Fibroblast of skin of abdomen (primary cell): Measurements from ENCODE around the gene JPT2. TPM values are rescaled to one million over a fixed set of nuclear protein-coding genes. Genes with fewer than 3 reads are reported as not detected.

ENCODE experiments used
- DNase-seq: peaks from one replicate; pipeline ENCODE4 v3.0.0-alpha.2; 2013
- polyA plus RNA-seq, 2 experiments: library from polyadenylated mRNA; unstranded; fragments of 120-200 nt; gene quantifications; one replicate each; pipeline ENCODE4 v1.2.1, GENCODE V29; 2013; ENCODE audit not compliant: insufficient read length in 2 of 2

JPT2 gene
- polyA plus RNA-seq (2013, experiment 1 of 2; ENCODE audit: insufficient read length), result 57.7 TPM
- polyA plus RNA-seq (2013, experiment 2 of 2; ENCODE audit: insufficient read length), result 64.9 TPM

- DNase-seq, result peak; percentile 96
Measured at GRCh38 chr16:1677942-1678499, at the start of gene JPT2. Gene JPT2, plus strand, starts transcription at chr16:1678279. Its CDS starts 34 bp downstream, at chr16:1678313.

DNA sequence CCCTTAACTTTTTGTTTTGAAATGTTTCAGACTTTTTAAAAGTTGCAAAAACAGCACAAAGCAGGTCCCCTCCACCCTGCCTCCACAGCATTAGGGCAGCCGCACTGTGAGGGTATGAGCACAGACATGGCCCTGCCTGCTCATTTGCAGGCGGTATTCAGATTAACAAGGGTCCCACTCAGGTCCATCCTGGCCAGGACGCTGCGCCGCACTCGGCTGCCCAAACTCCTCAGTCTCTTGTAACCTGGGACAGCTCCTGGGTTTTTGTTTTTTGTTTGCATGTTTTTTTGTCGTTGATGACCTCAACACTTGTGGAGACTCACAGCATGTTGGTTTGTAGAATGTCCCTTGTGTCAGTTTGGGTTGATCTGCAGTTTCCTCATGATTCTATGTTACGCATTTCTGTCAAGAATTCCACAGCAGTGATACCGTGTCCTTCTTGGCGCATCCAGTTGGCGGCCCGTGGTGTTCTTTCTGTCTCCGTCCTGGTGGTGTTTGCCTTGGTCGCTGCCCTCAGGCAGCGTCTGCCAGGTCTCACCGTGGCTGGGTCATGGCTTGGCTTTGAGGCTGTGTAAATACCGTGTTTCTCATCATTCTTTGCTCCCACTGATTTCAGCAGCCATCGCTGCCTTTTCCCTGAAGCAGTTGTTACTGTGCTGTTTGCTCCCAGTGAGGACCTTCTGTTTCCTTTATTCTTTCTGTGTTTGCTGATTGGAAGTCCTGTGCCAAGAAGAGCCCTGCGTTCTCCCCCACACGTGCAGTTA, 47.4 kb upstream of the JPT2 start:
- no peak for DNase-seq

DNA sequence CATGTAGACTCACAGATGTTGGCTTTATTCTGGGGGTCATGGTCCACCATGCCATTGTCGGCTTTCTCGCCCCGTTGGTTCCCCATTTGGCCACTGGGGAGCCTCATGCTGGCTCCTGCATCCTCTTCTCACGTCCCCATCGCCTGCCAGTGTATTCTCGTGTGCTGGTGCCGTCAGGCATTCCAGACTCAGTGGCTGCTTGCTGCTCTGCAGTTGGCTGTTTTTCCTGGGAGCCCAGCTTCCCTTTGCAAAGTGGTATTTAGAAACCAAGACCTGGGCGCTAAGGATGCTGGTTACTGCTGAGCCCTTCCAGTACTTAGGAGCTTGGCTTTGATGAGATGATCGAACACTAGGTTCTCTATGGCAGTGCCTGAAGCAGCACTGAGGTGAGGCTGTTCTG, 46.8 kb upstream of the JPT2 start:
- no peak for DNase-seq

- no peak for DNase-seq
Measured at GRCh38 chr16:1631931-1632637, 46.0 kb upstream of the JPT2 start.

- no peak for DNase-seq
Measured at GRCh38 chr16:1632638-1632970, 45.5 kb upstream of the JPT2 start.

GRCh38 chr16:1633310-1633709, 44.8 kb upstream of the JPT2 start:
- DNase-seq, result no peak

DNA sequence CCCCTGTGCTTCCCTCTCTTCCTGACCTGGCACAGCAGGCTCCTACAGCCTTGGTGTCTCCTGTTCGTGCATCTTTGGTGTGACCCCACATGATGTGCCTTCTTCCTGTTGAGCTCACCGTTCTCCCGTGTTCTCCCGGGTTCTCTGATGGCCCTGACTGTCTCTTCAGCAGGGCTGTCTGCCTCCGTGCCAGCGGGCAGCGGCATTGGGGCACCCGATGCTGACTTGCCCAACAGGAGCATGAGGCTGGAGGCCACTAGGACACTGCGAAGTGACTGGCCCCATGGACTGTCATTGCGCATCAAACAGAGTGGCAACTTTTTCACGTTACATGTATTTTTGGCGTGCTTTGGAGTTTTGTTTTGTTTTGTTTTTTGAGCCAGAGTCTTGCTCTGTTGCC, 43.5 kb upstream of the JPT2 start:
- no peak for DNase-seq

DNA sequence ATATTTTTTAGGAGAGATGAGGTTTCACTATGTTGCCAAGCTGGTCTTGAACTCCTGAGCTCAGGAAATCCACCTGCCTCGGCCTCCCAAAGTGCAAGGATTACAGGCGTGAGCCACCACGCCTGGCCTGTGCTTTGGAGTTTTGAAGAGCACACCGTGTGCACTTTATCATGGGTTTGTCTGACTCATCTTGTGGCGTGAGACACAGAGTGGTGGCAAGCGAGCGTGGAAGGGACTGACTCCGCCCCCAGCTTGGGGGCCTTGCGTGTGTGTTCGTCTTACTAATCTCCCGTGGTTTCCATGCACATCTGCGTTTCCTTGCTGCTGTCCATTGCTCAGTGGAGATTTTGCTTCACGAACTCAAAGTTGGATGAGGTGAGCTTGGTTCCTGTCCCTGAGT, 43.0 kb upstream of the JPT2 start:
- DNase-seq, result no peak

DNA sequence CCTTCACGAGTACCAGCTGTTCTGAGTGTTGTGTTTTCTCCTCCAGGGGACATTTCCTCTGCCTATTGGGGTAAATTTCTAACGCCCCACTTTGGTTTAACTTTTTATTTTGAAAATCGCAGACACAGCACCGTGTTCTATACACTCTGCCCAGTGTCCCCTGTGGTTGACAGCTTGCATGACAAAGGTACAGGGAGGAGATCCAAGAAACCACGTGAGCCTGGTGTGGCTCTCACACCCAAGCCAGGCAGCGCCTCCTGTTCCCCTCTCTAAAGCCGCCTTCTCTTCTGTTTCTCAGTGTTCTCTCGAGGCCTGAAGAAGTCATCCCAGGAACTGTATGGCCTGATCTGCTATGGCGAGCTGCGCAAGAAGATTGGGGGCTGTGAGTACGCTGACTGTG, 40.6 kb upstream of the JPT2 start:
- no peak for DNase-seq

GRCh38 chr16:1638757-1639156, 39.3 kb upstream of the JPT2 start:
- no peak for DNase-seq

DNA sequence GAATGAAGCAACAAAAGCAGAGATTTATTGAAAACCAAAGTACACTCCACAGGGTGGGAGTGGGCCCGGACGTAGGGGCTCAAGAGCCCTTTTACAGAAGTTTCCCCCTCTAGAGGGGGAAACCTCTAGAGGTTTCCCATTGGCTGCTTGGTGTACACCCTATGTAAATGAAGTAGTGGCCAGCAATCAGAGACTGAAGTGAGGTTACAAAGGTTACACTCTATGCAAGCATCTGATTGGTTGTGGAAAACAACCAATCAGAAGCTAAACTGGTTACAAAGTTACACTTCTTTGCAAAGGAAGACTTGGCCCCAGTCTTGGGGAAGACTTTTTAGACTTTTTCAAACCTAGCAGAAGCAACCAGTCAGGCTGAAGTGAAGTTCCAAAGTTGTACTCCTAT, 38.8 kb upstream of the JPT2 start:
- no peak for DNase-seq

- no peak for DNase-seq
Measured at GRCh38 chr16:1639860-1640259, 38.2 kb upstream of the JPT2 start.

DNA sequence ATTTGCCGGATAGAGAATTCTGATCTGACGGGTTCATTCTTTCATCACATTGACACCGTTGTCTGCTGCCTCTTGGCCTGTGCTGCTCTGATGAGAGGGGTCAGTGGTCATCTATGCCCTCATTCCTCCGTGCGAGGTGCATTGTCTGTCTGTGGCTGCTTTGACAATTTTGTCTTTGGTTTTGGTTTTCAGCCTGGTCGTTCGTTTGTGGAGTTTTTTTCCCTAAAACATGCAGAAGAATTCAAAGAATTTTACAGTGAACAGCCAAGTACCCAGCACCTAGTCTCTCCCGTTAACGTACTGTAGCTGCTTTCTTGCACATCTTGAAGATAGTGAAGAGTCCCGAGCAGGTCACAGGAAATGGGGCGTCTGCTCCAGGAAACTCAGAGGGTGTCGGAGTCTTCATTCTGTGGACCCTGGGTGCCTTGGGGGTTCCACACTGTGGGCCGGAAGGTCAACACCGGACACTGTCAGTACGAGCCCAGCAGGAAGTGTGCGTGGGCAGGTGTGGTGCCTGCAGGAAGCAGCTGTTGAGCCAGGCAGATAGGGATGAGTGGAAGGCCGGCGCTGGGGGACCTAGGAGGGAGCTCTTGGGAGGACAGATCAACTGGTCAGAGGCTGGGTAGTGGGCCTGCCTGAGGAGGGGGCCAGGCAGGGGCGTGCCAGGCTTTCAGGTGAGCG, 37.7 kb upstream of the JPT2 start:
- no peak for DNase-seq

DNA sequence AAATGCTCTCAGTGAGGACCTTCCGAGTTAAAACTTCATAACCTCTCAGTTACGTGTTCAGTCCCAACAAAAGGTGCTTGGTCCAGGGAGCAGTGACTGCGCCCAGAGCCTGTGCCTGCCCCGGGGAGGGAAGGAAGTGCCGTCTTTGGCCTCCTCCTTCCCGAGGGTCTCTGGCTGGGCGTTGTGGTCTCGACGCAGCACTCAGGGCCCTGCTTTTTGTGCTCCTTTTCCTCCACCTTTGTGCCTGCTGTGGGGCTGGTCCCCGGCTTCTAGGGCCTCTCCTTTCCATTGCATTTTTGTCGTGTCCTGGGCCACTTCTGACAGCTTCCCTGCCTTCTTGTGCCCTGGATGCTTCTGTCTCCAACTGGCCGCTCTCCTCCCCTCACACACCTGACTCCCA, 36.8 kb upstream of the JPT2 start:
- no peak for DNase-seq

GRCh38 chr16:1642148-1642547, 35.9 kb upstream of the JPT2 start:
- DNase-seq, result no peak

DNA sequence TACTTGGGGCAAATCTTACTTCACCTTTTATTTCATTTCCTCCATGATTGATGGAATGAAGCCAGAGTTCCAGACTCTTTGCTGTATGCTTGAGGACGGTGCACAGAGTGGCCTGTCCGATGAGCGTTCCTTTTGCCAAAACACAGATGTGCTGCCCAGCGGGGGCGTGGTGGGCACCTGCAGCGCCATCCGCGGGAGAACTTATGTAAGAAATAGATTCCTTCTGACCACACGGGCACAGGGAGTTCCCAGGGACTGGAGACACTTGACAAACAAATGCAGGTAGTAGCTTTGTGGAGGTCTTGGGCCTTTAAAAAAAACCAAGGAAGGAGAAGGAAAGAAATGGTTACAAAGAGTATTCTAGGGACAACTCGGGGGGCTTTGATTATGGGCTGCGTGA, 35.3 kb upstream of the JPT2 start:
- DNase-seq, result no peak

- no peak for DNase-seq
Measured at GRCh38 chr16:1643521-1643920, 34.6 kb upstream of the JPT2 start.

DNA sequence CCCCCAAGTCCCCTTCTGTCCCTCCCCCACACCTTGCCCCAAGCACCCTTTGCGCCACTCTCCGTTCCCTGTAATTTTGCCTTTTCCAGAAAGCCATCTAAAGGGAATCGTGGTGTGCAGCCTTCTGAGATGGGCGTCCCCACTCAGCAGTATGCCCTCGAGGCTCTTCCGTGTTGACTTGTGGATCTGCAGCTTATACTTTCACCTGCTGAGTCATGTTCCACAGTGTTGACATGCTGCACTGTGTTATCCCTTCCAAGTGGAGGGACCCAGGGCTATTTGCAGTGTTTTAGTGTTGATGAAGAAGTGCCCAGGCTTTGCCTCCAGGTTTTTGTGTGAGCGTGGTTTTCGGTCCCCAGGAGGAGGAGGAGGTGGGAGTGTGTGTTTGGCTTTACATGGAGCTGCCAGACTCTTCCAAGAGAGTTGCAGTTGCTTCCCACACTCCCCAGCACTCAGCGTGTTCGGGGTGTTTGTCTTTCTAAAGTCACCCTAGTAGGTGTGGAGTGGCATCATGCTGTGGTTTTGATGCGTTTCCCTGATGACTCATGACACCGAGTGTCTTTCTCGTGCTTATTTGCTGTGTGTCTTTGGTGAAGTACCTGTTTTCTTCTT, 32.1 kb upstream of the JPT2 start:
- peak; percentile 3 for DNase-seq

GRCh38 chr16:1647856-1648255, 30.2 kb upstream of the JPT2 start:
- no peak for DNase-seq

DNA sequence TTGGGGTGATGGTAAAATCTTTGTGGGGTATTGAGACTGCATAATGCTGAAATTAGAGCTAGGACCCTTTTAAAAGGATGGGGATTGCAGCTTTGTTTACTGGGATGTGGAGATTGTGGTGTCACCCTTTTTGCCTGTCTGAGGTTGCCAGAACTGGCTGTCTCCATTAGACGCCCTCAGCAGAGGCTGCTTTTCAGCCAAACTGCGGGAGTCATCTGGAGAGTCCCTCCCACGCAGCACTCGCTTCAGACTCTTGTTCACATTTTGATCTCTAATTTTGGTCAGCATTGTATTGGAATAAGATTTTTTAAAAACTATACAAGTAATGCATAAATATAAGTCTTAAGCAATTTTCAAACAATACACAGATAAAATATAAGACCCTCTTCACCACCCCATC, 27.9 kb upstream of the JPT2 start:
- DNase-seq, result no peak

- peak; percentile 5 for DNase-seq
Measured at GRCh38 chr16:1651094-1651973, 26.7 kb upstream of the JPT2 start.

GRCh38 chr16:1651974-1652312, 26.1 kb upstream of the JPT2 start:
- no peak for DNase-seq
